Sigmoid colon (tissue), 7 donors: ENCODE results near the gene ADAT1. TPM values are rescaled to one million over a fixed set of nuclear protein-coding genes. Genes with fewer than 3 reads are reported as not detected.

Experiments
- DNase-seq: peaks from one replicate; pipeline ENCODE4 v3.0.0-alpha.2; 2019
- H3K27ac ChIP-seq, 4 donors: fragments of 200-600 bp; sonication (generic); one replicate each; pipeline ENCODE4 v1.5.1; 2016 to 2019; ENCODE audit warnings: mild to moderate bottlenecking in 1 of 4
- H3K27me3 ChIP-seq, 3 donors: fragments of 200-600 bp; sonication (generic); one replicate each; pipeline ENCODE4 v1.5.1; 2019; ENCODE audit warnings: mild to moderate bottlenecking in 1 of 3
- H3K36me3 ChIP-seq, 4 donors: fragments of 200-600 bp; sonication (generic); one replicate each; pipeline ENCODE4 v1.5.1; 2016 to 2019
- H3K4me1 ChIP-seq, 4 donors: fragments of 200-600 bp; sonication (generic); one replicate each; pipeline ENCODE4 v1.5.1; 2017 to 2019
- H3K4me3 ChIP-seq, 4 donors: fragments of 200-600 bp; sonication (generic); one replicate each; pipeline ENCODE4 v1.5.1; 2017 to 2019; ENCODE audit warnings: mild to moderate bottlenecking in 2 of 4, moderate library complexity in 1 of 4
- H3K9me3 ChIP-seq, 4 donors: fragments of 200-600 bp in 3 of 4; sonication (generic) in 3 of 4; one replicate each; pipeline versions ENCODE4 v1.5.1 to v1.6.1; 2013 to 2019
- CTCF ChIP-seq, 4 experiments: fragments of 450-650 bp in 3 of 4; fragments of 200-600 bp in 1 of 4; IDR thresholded peaks; one replicate each; pipeline ENCODE4 v1.5.1; 2016 to 2019; ENCODE audit warnings: antibody characterized with exemption in 4 of 4, mild to moderate bottlenecking in 3 of 4, moderate library complexity in 2 of 4
- EP300 ChIP-seq, 4 donors: sonication (generic); formaldehyde crosslinking; IDR thresholded peaks; one replicate each; pipeline ENCODE4 v1.6.1; 2017; ENCODE audit warnings: antibody characterized with exemption in 4 of 4
- POLR2A ChIP-seq, 2 donors: fragments of 450-650 bp; IDR thresholded peaks; one replicate each; pipeline ENCODE4 v1.6.1; 2016; ENCODE audit warnings: antibody characterized with exemption in 2 of 2, mild to moderate bottlenecking in 2 of 2, moderate library complexity in 2 of 2
- POLR2AphosphoS5 ChIP-seq, 4 donors: sonication (generic); formaldehyde crosslinking; IDR thresholded peaks; one replicate each; pipeline ENCODE4 v1.6.1; 2017; ENCODE audit warnings: antibody characterized with exemption in 4 of 4
- WGBS, 2 donors: extraction: QIAGEN DNeasy Blood & Tissue Kit; methylation state at CpG; one replicate each; pipeline ENCODE4 v1.1.7; 2013; 5-methylcytosine and 5-hydroxymethylcytosine counted together
- intact Hi-C: fragments of 100-400 bp; cut with DNase I; formaldehyde crosslinking; loops from one replicate; pipeline ENCODE4 v1.15.1; 2023
- polyA plus RNA-seq, 3 donors: library from polyadenylated mRNA; stranded (reverse); fragments of 200-250 nt; gene quantifications; one replicate each; pipeline ENCODE4 v1.2.3, GENCODE V29; 2013
- total RNA-seq, 4 donors: library from RNA; depleted of rRNA; stranded (reverse); fragments of >200 nt; gene quantifications; one replicate each; pipeline ENCODE4 v1.1.0, GENCODE V29; 2016
- donor health status: healthy with polysubstance abuse.
- donor health status: Bipolar disorder and iron deficiency.
- donor health status: healthy.

Gene ADAT1
- total RNA-seq (10 to 100 TPM; 21.7 to 38.5 (median 28.8) TPM), polyA plus RNA-seq (10 to 100 TPM; 10.2 to 23.5 (median 14.8) TPM)

DNA sequence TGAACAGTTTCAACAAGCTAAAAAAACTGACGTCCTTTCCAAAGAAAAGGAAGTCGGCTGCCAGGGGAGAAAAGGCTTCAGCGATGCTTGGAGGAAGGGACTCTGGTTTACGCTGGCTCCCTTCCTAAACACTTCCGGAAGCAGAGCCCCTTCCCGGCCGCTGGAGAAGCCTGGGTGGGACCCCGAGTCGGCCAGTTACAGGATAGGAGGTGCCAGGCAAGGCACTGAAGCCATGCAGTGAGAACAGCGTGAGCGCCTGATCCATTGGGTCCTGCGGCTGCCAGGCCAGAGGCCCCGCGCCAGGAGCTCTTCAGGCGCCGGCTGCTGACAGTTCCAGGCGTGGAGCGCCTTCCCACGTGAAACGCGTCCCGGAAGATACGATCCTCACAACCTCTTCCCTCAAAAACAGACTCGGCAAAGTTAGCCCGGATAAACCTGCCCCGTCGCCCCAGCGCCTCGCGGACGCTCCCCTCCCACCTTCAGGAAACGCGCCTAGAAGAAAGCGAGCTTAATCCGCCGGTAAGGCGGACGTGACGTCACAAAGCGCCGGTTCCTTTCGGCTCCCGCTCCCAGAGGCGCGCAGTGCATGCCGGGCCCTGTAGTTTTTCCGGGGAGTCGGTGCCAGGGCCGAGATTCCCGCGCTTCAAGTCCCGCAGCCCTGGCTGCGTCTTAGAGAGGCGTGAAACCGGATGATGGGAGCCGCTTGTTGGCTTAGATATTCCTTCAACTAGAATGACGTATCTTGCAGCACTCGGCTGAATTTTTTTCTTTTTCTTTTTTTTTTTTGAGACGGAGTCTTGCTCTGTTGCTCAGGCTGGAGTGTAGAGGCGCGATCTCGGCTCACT, at the start of gene ADAT1:
ADAT1 (minus strand) TSS at position 521 of the 845 bp plus-strand sequence. CDS start 2,482 bp downstream, outside the sequence.
- WGBS, 2 donors, result 0% methylated on average over 62 of the region's 62 CpGs
- Histone ChIP-seq H3K27me3 (no peaks in the 10 kb centered on the region), H3K36me3 (peaks cover 0 to 50% (median 13%) of the 10 kb centered on the region in 4 donors), H3K27ac (peak within 1 kb of the TSS; percentile 85 to 92 (median 90)), H3K9me3 (no peaks in the 10 kb centered on the region), H3K4me3 (peak within 1 kb of the TSS; percentile 59 to 68 (median 63)), H3K4me1 (peaks cover 0 to 20% (median 15%) of the 10 kb centered on the region in 4 donors)
- intact Hi-C loops, result loop anchor here (1.0 to 2.0 kb wide), 7 partner anchors 24 to 1568 kb away; partner anchors contain the start of genes GABARAPL2, KARS1, MON1B and TERF2IP
- DNase-seq, result peak; percentile 99
- peak in 2 of 4 donors; percentile 28 to 53 for TF ChIP-seq EP300 (IDR thresholded peaks at IDR 0.05)
- TF ChIP-seq CTCF (IDR thresholded peaks at IDR 0.05), result no peak
- peak; percentile 82 to 83 for TF ChIP-seq POLR2A (IDR thresholded peaks at IDR 0.05)
- peak; percentile 92 to 97 (median 95) for TF ChIP-seq POLR2AphosphoS5 (IDR thresholded peaks at IDR 0.05)

DNA sequence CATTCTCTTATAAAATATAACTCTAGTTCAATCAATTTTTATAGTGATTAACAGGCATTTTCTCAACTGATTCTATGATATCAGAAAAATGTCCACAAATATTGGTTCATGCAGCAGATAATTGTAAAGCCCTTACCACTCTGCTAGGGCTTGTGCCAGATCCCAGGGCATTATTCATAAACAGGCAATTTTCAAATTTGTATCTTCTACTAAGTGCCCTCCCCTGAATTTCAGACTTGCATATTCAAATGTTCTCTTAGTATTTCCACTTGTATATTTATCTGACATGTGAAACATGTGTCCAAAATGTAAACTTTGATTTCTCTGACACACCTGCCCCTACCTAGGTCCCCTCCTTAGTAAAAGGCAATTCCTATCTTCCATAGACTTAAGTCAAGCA, 44.4 kb upstream of the ADAT1 start:
- H3K27ac ChIP-seq, result no peak overlapping the region
- no peak overlapping the region for H3K4me3 ChIP-seq
- intact Hi-C loops, result no loop called here
- DNase-seq, result no peak
- H3K9me3 ChIP-seq, result no peaks in the 10 kb centered on the region
- no peak for TF ChIP-seq POLR2A (IDR thresholded peaks at IDR 0.05)
- no peak for TF ChIP-seq CTCF (IDR thresholded peaks at IDR 0.05)
- no peaks in the 10 kb centered on the region for H3K27me3 ChIP-seq
- no peaks in the 10 kb centered on the region for H3K4me1 ChIP-seq
- H3K36me3 ChIP-seq, result no peaks in the 10 kb centered on the region

- no peaks in the 10 kb centered on the region for H3K9me3 ChIP-seq
- no peaks in the 10 kb centered on the region for H3K27me3 ChIP-seq
- no peak for DNase-seq
- intact Hi-C loops, result no loop called here
- H3K27ac ChIP-seq, result no peak overlapping the region
- WGBS, 2 donors, result 86 to 88% methylated on average over 4 of the region's 4 CpGs
- H3K36me3 ChIP-seq, result peaks cover 13 to 41% (median 16%) of the 10 kb centered on the region in 4 donors
- TF ChIP-seq POLR2A (IDR thresholded peaks at IDR 0.05) (no peak), CTCF (IDR thresholded peaks at IDR 0.05) (no peak), EP300 (IDR thresholded peaks at IDR 0.05) (no peak), POLR2AphosphoS5 (IDR thresholded peaks at IDR 0.05) (no peak)
- no peaks in the 10 kb centered on the region for H3K4me1 ChIP-seq
- H3K4me3 ChIP-seq, result no peak overlapping the region
Observed at GRCh38 chr16:75660726-75661302, 37.7 kb upstream of the ADAT1 start.

GRCh38 chr16:75660321-75660720, 37.2 kb upstream of the ADAT1 start:
- Histone ChIP-seq H3K36me3 (peaks cover 18 to 46% (median 21%) of the 10 kb centered on the region in 4 donors), H3K9me3 (no peaks in the 10 kb centered on the region), H3K4me3 (no peak overlapping the region), H3K4me1 (no peaks in the 10 kb centered on the region), H3K27ac (no peak overlapping the region), H3K27me3 (no peaks in the 10 kb centered on the region)
- intact Hi-C loops, result no loop called here
- WGBS, 2 donors, result 94 to 96% methylated on average over 6 of the region's 6 CpGs
- no peak for TF ChIP-seq POLR2A (IDR thresholded peaks at IDR 0.05)
- TF ChIP-seq POLR2AphosphoS5 (IDR thresholded peaks at IDR 0.05), result no peak
- TF ChIP-seq CTCF (IDR thresholded peaks at IDR 0.05), result no peak
- TF ChIP-seq EP300 (IDR thresholded peaks at IDR 0.05), result no peak
- DNase-seq, result no peak
